ENCODE measurements around the gene APBB1IP. TPM values are rescaled to one million over a fixed set of nuclear protein-coding genes. Genes with fewer than 3 reads are reported as not detected.

APBB1IP gene
- total and polyA plus RNA-seq, 9 of the 15 experiments (the other 6 are each of a cell fraction or from before 2014, with no cell fraction given): 0.03 to 0.11 (median 0.06) TPM; not detected in 4

GRCh38 chr10:26436848-26437247 lies 1.3 kb upstream of the APBB1IP start (continued):
- TF ChIP-seq RBM34 (IDR thresholded peaks at IDR 0.05; ENCODE audit: borderline replicate concordance, insufficient read depth, low read length) (no peak), HNRNPUL1 (IDR thresholded peaks at IDR 0.05; ENCODE audit: low read length) (no peak), JUNB (CRISPR knock-in tag; conservative IDR thresholded peaks at IDR 0.05) (no peak), SOX6 (IDR thresholded peaks at IDR 0.05) (no peak), MBD1 (CRISPR knock-in tag; IDR thresholded peaks at IDR 0.05) (no peak)

GRCh38 chr10:26438534-26439341 lies 597 bp downstream of the APBB1IP start:
- no TSS peak for BruUV-seq (replicated peaks)
- Histone ChIP-seq H3K4me2 (ENCODE audit: insufficient read depth, low read length) (no peak overlapping the region), H3K9ac (ENCODE audit: insufficient read depth in 1 of 2, low read depth in 2 of 2, low read length in 2 of 2) (no peak overlapping the region), H3K9me3 (replicated peaks; ENCODE audit: control insufficient read depth, insufficient read depth, low read depth, low read length) (no peaks in the 10 kb centered on the region), H3K4me3 (no peak overlapping the region), H4K20me1 (replicated peaks; ENCODE audit: control insufficient read depth, insufficient read depth, low read length) (no peaks in the 10 kb centered on the region), H3K4me1 (replicated peaks in 1 of 2; ENCODE audit: control insufficient read depth in 2 of 2, insufficient read depth in 2 of 2, low read length in 2 of 2) (peaks cover 0 to 9% of the 10 kb centered on the region in 2 experiments; a peak in 2 of 5 replicates), H2AFZ (ENCODE audit: low read depth, low read length) (no peak overlapping the region), H3K9me1 (ENCODE audit: control insufficient read depth, insufficient read depth, low read length) (no peaks in the 10 kb centered on the region), H3K79me2 (ENCODE audit: control insufficient read depth, insufficient read depth, low read length) (no peaks in the 10 kb centered on the region), H3K27me3 (ENCODE audit: control insufficient read depth in 2 of 2, insufficient read depth in 2 of 2, low read length in 2 of 2) (peaks cover 2 to 18% of the 10 kb centered on the region in 2 experiments; a peak in 3 of 5 replicates), H3K27ac (ENCODE audit: extremely low read depth, low read depth, low read length) (no peak overlapping the region), H3K36me3 (ENCODE audit: control insufficient read depth, insufficient read depth, low read length) (no peaks in the 10 kb centered on the region)
- intact Hi-C loops (cut with micrococcal nuclease) (no loop called here), in situ Hi-C loops (cut with MboI) (no loop called here)
- 6% methylated on average over 28 of the region's 59 CpGs for WGBS (ENCODE audit: insufficient coverage, low coverage, missing lambda C conversion rate)
- FAIRE-seq (no peak), ATAC-seq (no peak), DNase-seq (ENCODE audit: extremely low read depth in 1 of 4, low spot score in 3 of 4) (no peak)
- CTCF ChIA-PET (ENCODE audit: low intra/inter-chr PET ratio): no interaction called here
- POLR2A ChIA-PET: interaction anchor here (0.6 kb wide), 1 partner anchor 23 kb away, joined by 3 read pairs; no protein-coding TSS in a partner anchor
- no peak for TF ChIP-seq NCOR1 (IDR thresholded peaks at IDR 0.05)
- TF ChIP-seq IRF1 (CRISPR knock-in tag; IDR thresholded peaks at IDR 0.05; ENCODE audit: borderline replicate concordance): no peak
- TF ChIP-seq ZSCAN32 (CRISPR knock-in tag; IDR thresholded peaks at IDR 0.05): no peak
- TF ChIP-seq ZNF507 (tag; conservative IDR thresholded peaks at IDR 0.05): no peak
- TF ChIP-seq ATF2 (CRISPR knock-in tag; IDR thresholded peaks at IDR 0.05): no peak
- no peak for TF ChIP-seq PATZ1 (CRISPR knock-in tag; IDR thresholded peaks at IDR 0.05; ENCODE audit: borderline replicate concordance)
- no peak for TF ChIP-seq ZNF239 (CRISPR knock-in tag; IDR thresholded peaks at IDR 0.05)
- no peak for TF ChIP-seq RBM14 (IDR thresholded peaks at IDR 0.05; ENCODE audit: borderline replicate concordance, insufficient read depth, low read depth, low read length)
- TF ChIP-seq NFIC (IDR thresholded peaks at IDR 0.05): no peak
- no peak for TF ChIP-seq NCOA1 (IDR thresholded peaks at IDR 0.05; ENCODE audit: low read depth)

Measured in K562 (cell line).